ENCODE measurements around the gene PLXNA2.

DNA sequence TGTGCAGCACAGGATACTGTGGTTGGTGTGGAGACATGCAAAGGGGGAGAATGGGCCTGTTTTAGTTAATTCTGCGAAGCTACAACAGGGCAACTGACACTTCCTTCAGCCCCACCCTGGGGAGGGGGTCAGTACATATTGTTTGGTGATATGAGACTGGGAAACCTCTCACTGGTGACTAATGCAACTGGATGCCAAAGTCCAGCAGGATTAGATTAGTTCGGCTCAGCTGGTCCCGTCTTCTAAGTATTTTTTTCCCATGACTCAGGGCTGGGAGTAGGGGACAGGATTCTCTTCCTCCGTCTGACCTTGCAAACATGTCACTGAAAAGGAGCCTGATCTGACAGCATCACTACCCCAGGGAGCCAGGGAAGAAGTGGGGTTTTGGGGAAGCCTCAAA lies 43.0 kb downstream of the PLXNA2 start:
- TF ChIP-seq CTCF (IDR thresholded peaks at IDR 0.05) (no peak), POLR2A (IDR thresholded peaks at IDR 0.05) (no peak)
